GM18858 (cell line): Measurements from ENCODE around the gene KCNK16.

Experiments
- ATAC-seq: cut with Tn5 transposase; IDR thresholded peaks from one replicate; pipeline ENCODE4 v1.9.1; 2021; ENCODE audit not compliant: unreplicated experiment

The KCNK16 gene

GRCh38 chr6:39342692-39343395 is 20.3 kb upstream of the KCNK16 start:
- ATAC-seq, result peak; percentile 37

- no peak for ATAC-seq
Measured at GRCh38 chr6:39341937-39342336, 19.4 kb upstream of the KCNK16 start.

- ATAC-seq, result no peak
Measured at GRCh38 chr6:39341352-39341751, 18.9 kb upstream of the KCNK16 start.

GRCh38 chr6:39339868-39340550 is 17.5 kb upstream of the KCNK16 start:
- ATAC-seq, result no peak

GRCh38 chr6:39339096-39339867 is 16.8 kb upstream of the KCNK16 start:
- ATAC-seq, result no peak

GRCh38 chr6:39338397-39338796 is 15.9 kb upstream of the KCNK16 start:
- no peak for ATAC-seq

GRCh38 chr6:39335780-39336545 is 13.5 kb upstream of the KCNK16 start:
- ATAC-seq, result no peak

GRCh38 chr6:39333644-39334438 is 11.3 kb upstream of the KCNK16 start:
- no peak for ATAC-seq

GRCh38 chr6:39330476-39330875 is 8.0 kb upstream of the KCNK16 start:
- no peak for ATAC-seq

GRCh38 chr6:39330057-39330456 is 7.6 kb upstream of the KCNK16 start:
- no peak for ATAC-seq

GRCh38 chr6:39328066-39328465 is 5.6 kb upstream of the KCNK16 start:
- ATAC-seq, result no peak

- ATAC-seq, result no peak
Measured at GRCh38 chr6:39327507-39327906, 5.0 kb upstream of the KCNK16 start.

- no peak for ATAC-seq
Measured at GRCh38 chr6:39321761-39322160, 741 bp downstream of the KCNK16 start.

- no peak for ATAC-seq
Measured at GRCh38 chr6:39320363-39320984, 2.0 kb downstream of the KCNK16 start.

- no peak for ATAC-seq
Measured at GRCh38 chr6:39319621-39320362, 2.7 kb downstream of the KCNK16 start.

- ATAC-seq, result no peak
Measured at GRCh38 chr6:39317256-39317655, 5.2 kb downstream of the KCNK16 start.

- ATAC-seq, result no peak
Measured at GRCh38 chr6:39314273-39314795, 8.2 kb downstream of the KCNK16 start, which contains the start of gene KCNK17. Gene KCNK17, minus strand, starts transcription at chr6:39314419. Its CDS starts 99 bp downstream, at chr6:39314320.

GRCh38 chr6:39313526-39314272 is 8.8 kb downstream of the KCNK16 start:
- no peak for ATAC-seq
